NOMO-1 (cell line): ENCODE measurements around the gene PDE4D.

ENCODE experiments used
- DNase-seq, 2 experiments: peaks; one replicate each; lab custom pipeline; 2025; ENCODE audit not compliant: unreplicated experiment in 2 of 2; lab: John Stamatoyannopoulos, UW

The PDE4D gene

DNA sequence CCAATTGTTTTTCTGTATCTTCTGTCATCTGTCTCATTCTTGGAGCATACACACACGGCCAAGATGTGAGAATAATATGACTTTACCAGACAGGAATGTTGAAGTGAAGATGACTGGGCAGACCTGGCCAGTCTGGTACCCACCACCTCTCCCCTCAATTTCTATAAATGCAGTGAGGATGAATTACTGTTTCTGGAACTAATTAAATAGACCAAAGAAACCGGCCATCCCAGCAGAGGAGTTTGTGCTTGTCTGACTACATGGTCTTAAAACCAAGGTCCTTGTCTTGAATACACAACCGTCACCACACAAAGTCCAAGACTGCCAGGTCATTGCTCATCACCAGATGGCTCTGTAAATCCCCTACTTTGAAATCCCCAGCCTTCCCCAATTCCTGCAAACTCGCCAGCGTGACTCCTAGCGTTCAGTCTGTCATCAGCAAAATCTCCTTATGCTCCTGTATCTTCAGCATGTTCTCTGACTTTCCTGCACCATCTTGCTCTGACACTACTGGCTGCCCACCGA lies 147.2 kb downstream of the PDE4D start:
- no peak for DNase-seq

DNA sequence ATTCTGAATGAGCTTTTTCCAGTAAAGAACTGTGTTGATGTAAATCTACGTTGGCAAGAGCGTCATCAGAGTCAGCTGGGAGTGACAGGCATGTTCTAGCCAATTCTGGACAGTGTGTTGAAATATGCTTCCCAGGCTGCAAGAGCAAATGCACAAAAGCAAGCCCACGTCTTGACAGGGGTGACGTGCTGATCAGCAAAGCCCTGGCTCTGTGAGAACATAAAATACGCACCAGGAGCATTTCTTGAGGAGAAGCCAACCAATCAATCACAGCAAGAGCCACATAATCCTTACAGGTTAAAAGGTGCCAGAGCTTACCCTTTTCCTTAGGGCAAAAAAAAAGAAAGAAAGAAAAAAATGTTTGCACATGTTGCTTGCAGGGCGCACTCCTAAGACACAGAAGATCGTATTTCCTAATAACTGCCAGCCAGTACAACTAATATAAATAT lies 148.1 kb downstream of the PDE4D start:
- DNase-seq = no peak

DNA sequence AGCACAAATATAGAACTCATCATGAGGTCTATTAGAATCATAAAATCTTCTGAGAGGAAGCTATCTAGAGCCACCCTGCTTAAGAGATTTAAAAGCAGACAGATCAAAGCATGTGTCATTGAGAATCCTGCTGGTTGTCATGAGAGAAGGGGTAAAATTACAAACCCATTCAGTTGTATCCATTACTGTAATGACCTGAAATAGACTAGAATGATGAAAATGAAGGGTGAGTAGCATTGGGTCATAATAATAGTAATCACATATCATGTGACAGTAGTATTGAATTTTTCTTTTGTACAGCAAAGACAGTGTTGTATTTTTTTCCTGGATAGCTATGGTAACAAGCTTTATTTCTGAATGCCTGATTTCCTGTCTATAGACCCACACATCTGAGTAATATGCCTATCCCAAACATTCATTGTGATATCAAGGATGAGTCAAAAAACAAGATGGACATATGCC lies 149.0 kb downstream of the PDE4D start:
- no peak for DNase-seq

DNA sequence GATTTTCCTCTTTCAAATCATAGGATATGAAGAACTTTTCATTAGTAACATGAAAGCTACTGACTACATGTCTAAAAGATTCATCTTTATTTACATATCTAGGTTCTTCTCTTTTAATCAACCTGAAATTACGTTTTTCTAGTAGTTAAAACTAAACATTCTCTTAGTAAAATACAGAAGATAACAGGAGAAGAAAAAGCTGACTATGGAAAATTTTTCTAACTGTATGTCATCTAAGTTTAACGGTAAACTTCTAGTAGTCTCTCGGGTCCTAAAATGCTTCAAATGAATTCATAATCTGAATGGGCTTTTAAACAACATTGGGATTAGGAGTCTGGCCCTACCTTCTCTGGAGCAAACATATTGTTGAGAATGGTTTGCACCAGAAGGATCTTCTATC lies 151.9 kb downstream of the PDE4D start:
- DNase-seq = no peak

DNA sequence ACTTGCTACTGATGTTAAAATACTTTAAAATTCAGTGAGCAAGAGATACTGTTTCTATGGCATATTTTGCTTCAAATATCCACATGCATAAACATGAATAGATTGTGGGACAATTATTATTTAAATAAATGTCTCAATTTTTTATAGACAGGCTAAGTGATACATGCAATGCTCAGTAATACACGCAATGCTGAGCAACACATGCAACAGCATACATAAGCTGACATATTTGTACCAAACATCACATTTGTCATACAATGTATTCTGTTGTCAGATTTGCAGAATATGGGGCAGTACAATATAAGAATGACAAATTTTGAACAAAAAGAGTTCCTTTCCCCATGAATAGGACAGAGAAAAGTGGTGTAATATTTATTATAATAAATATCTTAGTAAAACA lies 155.5 kb downstream of the PDE4D start:
- no peak for DNase-seq

DNA sequence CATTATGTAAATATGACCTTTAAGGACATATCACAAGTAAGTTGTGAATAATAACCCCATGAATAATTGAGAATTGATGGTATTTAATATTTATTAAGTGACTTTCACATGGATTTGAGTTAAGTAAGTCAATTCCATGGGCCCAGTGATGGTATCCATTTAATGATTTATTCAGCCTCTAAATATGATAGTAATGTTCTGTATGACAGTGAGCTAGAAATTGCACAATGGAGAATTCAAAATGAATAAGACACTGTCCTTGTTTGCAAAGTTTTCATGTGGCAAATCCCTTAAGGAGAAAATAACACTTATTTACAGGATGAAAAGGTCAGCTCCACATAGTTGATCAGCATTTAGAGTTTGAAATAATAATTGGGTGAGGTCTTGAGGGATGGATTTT lies 160.7 kb downstream of the PDE4D start:
- DNase-seq = no peak

DNA sequence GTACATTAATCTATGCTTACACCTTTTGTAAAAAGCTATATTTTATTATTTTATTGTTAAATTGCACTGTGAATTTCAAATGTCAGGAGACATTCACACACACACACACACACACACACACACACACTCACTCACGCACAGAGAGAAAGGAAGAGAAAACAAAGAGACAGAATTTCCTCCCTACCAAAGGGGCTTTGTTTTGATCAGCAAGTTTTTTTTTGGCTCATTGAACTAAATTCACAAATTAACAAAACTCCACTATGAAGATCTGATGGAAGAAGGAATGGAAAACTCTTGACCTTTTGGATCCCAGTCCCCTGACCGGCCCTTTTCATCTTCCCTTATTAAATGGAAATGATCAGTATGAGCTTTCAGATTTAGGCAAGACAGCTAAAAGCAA lies 161.2 kb downstream of the PDE4D start:
- DNase-seq = no peak

DNA sequence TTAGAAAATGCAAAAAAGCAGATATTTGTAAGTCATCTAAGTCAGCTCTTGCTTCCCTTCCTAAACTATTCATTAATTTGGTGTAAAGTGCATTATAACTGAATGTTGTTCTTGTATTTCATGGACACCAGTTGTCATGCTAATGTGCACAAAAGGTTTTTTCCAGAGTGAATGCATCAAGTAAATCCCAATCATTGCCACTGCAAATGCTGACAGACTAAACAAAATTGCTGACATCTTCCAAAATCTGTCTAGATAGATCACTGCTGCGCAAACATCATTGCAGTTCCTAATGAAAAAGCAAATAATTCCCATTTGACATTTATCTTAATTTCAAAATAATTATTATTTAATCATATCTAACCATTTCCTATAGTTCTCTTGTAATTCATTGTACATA lies 161.7 kb downstream of the PDE4D start:
- DNase-seq = no peak

DNA sequence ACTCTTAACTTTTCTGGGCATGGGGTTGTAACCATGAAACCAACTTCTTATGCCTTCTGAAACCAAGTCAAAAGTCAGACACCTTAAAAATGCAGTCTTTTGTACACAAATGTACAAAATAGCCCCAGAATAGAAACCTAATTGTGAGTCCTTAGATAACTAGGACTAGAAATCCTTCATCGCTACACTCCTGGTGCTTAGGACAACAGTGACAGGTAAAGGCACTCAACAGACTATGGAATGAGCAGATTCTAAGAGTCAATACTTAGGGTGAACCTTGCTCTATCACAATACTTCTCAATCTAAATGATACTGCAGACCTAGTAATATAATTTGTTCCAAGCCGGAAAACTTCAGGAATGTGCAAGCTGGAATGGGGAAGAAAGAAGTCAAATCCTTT lies 163.7 kb downstream of the PDE4D start:
- DNase-seq = no peak

DNA sequence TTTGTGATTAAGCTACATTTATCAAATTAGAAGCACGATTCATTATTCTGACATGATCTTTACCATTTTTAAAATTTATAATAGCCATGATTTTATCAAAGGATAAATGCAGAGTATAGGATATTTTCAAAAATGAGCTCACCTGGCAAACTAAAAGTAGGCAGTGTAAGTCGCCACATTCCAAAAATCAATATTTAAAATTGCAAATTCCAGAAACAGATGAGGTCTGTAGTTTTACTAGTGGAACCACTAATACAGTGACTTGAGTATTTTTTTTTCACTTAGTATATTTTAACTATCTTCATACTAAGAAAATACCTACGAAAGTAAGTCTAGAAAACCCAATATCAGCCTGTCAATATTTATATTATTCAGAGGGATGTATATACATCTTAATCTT lies 164.2 kb downstream of the PDE4D start:
- no peak for DNase-seq

DNA sequence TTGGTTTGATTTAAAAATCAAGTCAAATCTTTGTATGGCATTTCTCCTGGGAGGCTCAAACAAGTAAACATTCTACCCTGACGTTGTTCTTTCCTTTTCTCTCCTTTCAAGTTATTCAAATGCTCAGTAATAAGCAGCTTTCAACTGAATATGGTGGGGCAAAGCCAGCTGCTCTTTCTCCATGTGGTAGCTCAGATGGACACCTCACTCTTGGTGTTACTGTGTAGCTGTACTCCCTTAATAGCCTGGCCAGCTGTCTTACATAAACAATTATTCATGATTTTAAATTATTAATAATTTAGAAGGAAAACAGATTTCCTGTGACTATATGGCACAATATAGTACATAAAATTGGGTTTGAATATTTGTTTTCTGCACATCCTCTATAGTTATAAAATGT lies 165.2 kb downstream of the PDE4D start:
- no peak for DNase-seq

DNA sequence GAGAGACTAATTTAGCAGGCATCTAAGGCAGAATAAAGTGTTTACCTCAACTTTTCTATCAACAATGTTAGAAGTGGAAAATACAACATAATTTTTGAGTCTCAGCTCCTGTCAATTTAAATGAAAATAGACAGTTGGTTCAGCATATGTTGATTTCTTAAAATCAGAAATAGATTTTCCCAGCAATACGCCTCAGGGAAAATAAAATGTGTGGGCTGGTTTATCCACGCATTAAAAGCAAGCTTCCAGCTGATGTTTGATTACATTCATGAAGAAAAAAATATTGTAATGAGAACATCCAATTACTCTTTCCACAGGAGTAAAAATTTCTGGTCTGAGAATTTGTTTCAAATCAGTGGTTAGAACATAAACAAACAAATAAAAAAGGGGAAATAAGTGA lies 166.3 kb downstream of the PDE4D start:
- DNase-seq = no peak

DNA sequence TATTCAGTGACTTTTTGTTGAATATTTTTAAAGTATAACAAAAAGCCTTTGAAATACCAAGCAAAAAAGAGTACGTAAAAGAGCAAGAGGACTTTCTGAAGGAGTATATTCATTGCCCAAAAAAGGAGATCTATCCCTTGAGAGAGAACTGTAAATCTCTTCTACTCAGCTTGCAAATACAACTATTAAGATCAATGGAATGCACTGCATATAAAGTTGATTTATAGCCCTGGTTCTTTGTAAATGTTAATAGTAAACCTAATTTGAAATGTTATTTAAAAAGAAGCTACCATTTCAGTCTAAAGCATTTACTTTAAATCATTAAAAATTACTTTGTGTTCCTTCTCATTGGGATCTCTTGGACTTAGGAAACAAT lies 168.1 kb downstream of the PDE4D start:
- DNase-seq = no peak

DNA sequence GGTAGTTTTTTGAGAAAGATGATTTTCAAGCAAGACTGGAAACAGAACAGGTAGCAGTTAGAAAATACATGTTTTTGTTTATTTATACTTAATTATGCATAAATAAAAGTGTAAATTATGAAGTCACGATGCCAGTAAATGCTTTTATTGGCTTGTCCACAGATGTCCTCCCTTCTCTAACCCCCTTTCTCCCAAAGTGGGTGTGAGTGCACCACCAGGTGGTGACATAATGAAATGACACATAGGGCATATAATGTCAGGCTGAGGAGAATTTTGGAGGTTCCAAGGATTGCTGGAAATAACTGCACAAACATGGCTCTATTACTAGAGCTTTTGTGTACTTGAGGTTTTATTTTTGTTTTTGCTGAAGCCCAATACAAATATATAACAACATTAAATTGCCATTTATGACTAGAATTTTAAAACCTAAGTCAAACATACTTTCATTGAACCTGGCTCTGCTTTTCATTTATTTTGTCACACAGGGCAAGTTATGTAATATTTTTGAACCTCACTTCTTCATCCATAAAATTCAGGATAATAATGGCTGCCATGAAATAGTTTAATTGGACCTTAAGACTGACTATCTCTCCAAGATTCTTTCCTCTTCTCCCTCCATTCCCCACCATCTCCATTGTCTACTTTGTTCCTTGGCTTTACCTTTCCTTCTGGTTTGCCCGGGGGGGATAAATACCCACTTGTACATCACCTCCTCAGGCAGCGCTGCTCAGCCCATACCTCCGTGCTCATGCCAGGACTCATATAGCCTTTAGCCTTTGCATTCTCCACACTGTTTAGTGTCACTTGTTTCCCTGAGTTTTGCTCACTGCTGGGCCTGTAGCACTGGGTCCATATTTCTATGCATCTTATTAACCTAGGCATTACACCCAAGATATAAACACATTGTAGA lies 168.8 kb downstream of the PDE4D start:
- peak; percentile 14 to 36 for DNase-seq

DNA sequence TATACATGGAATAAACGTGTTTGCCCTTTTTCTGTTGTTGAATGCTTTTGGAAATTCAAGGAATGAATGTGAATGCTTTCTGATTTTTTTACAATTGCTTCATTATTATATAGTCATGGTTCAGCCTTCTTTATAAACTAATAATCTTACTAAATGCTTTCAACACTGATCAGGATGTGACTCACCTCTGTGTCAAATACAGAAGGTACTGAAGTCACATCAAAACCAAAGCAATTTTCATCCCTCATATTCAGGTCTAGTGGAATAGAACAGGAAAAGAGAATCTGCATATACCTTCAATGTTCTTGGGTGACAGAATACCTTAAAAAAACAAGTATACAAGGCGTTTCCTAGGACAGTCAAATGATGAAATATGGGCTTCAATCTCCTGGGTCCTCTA lies 170.7 kb downstream of the PDE4D start:
- DNase-seq = no peak

DNA sequence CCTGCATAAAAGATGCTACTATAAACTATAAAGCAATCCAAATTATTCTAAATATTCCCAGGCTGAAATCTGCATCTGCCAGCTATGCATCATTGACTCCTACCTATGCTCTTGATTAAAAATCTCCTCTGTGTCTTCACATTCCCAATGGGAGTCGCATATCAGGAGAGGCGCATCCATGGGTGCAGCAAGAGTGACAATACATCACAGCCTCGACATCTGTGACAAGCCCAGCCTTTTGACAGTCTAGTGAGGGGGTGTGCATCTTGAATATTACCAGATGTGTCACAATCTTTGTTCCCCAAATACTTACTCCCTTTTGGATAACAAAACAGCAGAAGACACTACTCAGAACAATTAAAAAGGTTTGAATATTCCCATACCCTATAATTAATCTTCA lies 171.8 kb downstream of the PDE4D start:
- DNase-seq = no peak

DNA sequence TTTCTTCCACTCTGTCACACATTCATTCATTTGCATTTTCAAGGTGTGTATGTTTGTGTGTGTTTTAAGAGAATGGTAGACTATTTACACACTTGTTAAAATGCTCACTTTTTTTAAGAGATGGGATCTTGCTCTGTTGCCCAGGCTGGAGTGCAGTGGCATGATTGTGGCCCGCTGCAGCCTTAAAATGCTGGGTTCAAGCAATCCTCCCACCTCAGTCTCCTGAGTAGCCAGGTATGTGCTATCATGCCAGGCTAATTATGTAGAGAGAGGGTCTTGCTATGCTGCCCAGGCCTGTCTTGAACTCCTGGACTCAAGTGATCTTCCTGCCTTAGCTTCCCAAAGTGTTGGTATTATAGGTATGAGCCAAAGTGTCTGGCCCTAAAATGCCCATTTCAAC lies 173.5 kb downstream of the PDE4D start:
- no peak for DNase-seq

DNA sequence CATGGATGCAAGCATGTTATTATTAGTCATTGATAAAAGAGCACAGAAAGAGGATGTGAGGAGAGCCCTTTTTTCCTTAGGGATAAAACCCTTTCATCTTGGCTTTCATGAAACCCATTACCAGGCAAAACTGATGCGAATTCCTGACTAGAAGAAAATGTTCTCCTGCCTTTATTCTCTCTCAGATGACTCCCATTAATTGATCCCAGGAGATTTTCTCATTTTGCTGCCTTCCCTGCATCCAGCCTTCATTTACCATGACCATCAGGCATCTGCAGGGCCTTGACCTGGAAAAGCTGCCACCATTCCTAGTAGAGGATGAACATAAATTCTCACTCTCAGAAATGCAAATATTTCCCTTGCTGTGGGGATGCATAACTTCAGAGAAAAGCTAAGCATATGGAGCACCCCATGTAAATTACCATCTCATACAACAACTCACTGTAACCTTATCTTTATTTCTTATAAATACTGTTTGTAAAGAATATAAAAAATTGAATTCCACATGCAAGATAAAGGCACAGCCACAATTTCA lies 176.5 kb downstream of the PDE4D start:
- DNase-seq = no peak

DNA sequence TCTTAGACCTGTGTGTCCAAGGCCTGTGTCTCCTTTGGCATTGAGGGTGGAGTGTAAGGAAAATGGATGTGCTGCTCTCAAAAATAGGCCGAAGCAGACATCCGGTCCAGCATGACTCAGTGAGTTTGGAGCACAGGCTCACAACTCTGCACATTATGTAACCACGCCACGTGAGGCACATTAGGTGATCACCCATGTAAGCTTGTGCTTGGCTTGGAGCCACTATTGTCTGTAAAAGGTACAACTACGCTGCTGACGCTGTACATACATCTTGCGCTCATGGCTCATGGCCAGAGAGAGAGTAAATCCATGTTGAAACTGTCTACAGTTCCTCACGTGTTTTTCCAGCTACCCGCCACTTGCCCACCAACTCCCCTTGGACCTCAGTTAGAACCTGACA lies 177.5 kb downstream of the PDE4D start:
- no peak for DNase-seq

DNA sequence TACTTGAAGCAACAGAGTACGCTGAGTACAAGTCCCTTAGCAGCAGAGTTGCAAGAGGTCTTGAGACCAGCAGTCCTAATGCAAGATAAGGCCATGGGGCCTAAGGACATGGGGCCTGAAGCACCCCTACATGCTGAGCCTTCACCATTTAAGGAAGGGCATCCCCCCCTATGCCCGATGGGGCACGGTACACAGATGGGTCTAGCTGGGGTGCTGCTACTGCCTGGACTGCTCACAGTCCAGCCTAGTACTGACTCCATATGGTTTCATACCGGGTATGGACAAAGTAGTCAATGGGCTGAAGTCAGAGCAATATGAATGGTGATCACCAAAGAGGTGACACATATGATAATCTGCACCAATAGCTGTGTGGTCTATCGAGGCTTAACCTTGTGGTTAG lies 178.3 kb downstream of the PDE4D start:
- DNase-seq = no peak

DNA sequence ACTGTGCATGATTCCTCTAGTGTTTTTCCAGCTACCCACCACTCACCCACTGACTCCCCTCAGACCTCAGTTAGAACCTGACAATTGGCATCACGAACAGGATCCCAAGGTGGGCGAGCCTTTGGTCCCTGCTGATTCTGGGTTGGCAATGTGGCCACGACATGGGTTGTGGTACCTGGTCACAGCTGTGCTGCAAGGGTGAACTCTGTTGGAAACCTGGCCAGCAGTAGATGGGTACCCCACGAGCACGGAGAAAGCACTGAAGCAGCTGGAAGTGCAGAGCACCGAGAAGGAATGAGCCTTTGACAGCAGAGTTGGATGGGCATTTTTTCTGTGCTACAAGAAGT lies 180.1 kb downstream of the PDE4D start:
- DNase-seq = no peak

DNA sequence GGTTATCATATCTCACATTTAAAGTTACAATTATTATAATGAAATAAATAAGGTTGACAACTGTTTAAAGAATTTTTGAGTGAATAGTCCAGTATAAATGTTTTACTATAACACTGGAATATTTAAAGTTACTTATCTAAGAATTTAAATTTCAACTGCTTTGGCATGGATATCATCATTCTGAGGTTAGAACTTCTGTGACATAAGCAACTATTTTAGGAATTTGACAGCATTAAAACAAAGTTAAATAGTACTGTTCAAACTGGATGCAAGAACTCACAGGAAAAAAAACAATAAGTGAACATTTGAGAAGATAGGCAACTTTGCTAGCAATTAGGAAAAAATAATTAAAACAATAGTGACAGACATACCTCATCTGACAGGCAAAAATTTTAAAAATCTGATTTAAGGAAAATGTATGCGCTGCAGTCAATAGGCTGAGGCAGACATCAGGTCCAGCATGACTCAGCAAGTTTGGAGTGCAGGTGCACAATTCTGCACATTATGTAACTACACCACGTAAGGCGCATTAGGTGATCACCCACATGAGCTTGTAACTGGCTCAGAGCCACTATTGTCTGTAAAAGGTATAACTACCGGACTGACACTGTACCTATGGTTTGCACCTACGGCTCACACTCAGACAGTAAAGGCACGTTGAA lies 180.6 kb downstream of the PDE4D start:
- DNase-seq = no peak
